ELF-1 (cell line): ENCODE results near the gene DNAH10.
A peak's percentile ranks its signal among the peaks of the same experiment; 100 is the strongest.
"Not testable (repeated sequence)": the region's sequence is repeated elsewhere in the genome, so short reads cannot be mapped to it uniquely, and the experiment has no call there.

Experiments used
- DNase-seq: peaks from one replicate; pipeline ENCODE4 v3.0.0-alpha.2; 2016; ENCODE audit warnings: low read depth, low spot score

The DNAH10 gene

DNA sequence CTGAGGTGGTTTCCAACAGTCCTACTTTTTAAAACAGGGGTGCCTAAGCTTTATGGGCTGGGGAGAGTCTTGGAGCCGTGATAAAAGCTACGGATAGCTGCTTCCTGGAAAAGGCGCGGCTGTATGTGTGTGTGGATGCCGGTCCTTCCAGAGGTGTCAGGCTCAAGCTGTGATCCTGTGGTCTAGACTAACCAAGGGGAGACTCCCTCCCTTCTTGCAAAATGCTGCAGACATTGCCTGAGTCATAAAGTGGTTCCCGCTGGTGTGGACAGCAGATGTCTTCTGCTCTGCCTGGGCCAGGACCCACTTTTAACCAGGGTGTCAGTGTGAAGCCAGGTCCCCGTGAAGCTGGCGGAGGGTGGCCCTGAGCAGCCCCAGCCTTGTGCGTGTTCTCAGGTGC lies 172.7 kb downstream of the DNAH10 start:
- DNase-seq = no peak

DNA sequence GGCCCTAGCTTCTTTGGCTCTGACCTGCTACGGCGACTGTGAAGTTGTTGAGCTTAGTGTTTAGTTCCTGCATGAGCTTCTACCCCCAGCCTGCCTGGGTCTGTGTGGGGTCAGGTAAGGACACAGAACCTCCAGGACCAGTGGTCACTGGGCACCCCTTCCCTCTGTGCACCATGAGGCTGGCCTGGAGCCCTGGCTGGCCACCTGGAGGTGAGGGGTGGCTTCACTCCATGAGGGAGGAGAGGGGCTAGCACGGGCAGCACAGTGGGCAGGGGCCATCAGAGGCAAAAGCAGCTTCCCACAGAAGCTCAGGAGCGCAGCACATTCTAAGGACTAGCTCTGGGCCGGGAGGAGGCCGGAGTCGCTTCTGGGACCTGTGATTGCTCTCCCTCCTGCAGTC lies 173.9 kb downstream of the DNAH10 start:
- DNase-seq = no peak

DNA sequence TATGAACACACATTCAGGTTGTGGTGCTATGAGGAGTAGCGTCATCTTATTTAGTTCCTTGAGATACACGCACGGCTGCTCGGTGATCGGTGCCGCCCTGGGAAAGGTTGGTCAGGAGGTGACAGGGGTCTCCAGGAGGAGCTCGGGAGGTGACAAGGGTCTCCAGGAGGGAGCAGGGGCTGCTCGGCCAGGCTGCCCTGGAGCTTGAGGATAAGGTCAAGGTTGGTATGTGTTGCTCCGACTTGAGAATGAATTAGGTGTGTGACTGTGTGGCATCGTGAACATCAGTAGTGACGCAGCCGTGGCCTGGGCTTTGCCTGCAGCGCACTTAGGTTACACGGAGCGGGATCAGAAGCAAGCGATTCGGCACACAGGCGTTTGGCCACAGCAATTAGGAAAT lies 174.4 kb downstream of the DNAH10 start:
- no peak for DNase-seq

- no peak for DNase-seq
These were observed 175.0 kb downstream of the DNAH10 start for GRCh38 chr12:123936956-123937706.

- DNase-seq = no peak
These were observed 175.8 kb downstream of the DNAH10 start for GRCh38 chr12:123937707-123938591.

GRCh38 chr12:123938679-123939480 lies 176.8 kb downstream of the DNAH10 start:
- peak; percentile 44 for DNase-seq

GRCh38 chr12:123939716-123940626 lies 177.9 kb downstream of the DNAH10 start:
- DNase-seq = no peak

- no peak for DNase-seq
These were observed 178.5 kb downstream of the DNAH10 start for GRCh38 chr12:123940627-123940966.

GRCh38 chr12:123941000-123941399 lies 178.9 kb downstream of the DNAH10 start:
- no peak for DNase-seq

DNA sequence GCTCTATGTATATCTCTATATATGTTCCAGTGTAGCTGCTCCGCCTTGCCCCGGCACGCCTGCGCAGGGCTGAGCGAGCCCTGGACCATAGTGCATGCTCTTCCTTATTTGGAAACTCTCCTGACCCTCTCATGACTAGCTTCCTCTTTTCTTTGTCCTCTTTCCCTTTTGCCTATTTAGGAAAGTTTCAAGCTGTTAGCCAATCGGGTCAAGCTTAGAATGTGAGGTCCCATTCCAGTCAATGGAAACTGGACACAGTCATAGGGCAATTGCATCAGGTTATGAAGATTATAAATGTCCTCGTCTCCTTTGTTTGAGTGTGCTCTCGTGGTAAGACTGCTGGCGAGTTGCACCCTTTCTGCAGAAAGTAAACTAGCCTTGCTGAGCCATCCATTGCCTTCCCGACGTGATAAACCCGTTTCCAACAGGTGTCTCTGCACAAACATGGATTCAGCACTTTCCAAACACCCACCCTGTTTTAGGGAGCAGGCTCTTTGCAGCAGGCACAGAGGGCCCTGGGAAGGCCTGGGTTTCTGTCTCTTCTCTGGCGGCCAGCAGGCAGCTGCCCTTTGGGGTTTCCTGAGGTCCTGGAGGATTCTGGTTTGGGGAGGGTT lies 179.6 kb downstream of the DNAH10 start:
- DNase-seq = no peak

- no peak for DNase-seq
These were observed 180.1 kb downstream of the DNAH10 start for GRCh38 chr12:123942238-123942653.

DNA sequence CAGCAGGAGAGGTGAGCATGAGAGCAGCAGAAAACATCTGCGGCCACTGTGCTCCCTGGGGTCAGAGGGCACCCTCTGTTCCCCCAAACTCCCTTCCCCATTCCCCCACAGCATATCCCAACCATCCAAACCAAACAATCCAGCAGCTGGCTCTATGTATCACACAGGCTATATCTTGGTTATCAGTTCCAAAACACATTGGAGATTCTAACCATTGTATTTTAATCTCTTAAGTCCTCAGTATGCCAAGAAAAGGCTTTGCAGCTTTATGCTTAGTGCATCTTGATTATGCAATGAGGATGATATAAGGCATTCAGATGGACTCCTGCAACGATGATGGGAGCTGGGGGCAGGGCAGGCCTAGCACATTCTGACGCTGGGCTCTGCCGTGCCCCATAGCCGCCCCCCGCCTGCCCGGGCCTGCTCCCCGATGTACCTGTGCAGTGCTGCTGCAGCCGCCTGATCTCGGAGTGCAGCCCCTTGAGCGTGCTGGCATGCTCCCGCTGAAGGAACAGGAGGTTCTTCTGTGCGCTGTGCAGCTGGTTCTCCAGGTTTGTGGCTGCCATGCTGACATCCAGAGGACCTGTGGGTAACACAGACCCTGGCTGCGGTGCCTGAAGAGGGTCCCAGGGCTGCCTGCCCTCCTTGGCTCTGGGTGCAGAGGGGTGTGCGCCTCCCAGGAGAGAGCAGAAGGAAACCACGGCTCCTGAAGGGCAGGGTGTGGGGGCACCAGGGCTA lies 181.0 kb downstream of the DNAH10 start:
- no peak for DNase-seq

- DNase-seq = no peak
These were observed 181.7 kb downstream of the DNAH10 start for GRCh38 chr12:123943816-123944215.

- DNase-seq = no peak
These were observed 182.6 kb downstream of the DNAH10 start for GRCh38 chr12:123944696-123945095.

DNA sequence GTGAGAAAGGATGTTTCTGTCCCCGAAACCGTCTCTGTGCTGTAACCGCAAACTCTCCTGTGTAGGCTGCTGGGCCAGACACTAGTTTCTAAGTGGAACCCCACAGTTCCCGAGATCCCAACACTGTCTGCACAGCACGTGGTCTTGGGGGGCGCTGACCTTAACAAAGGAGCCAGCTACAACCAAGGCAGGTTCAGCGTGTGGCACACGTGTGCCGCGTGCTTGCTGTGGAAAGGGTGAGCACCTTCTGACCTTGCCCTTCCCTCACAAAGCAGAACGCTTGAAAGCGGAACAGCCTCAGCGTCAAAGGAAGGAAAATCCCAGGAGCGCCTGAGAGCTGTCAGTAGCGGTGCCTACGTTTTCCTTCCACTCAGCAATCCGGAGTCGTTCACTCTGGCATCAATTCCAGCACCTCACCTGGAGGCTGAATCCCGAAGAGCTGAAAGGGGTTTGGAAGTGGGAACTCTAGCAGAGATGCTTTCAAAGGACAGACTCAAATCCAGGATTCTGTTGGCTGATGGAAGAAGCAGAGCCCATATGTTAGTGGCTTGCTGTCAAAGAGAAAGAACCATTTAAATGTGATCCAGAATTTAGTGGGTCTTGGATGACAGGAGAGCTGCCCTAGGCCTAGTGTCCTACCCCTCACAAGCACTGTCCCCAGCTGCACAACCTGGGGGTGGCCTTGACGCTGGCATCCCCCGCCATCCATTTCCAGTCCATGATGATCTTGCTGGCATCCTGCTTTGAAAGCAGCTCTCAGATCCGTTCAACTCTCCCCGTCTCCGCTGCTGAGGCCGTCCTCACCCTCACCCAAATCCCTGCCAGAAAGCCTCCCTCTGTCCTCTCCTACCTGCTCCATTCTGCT lies 183.4 kb downstream of the DNAH10 start:
- no peak for DNase-seq

DNA sequence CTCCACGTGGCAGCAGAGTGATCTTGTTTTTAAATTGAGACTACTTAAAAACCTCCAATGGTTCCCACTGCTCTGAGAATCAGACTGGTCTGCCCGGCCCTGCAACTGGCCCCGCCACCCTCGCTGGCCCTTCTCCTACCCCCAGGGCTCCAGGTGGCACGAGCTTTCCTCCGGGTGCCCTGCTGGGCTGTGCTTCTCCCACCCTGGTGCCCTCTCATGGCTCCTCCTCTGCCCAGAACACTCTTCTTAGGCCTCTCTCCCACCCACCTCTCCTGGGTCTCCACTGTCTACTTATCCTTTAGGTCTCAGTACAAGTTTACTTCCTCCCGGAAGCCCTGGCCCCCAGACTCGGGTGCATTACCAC lies 184.0 kb downstream of the DNAH10 start:
- no peak for DNase-seq

DNA sequence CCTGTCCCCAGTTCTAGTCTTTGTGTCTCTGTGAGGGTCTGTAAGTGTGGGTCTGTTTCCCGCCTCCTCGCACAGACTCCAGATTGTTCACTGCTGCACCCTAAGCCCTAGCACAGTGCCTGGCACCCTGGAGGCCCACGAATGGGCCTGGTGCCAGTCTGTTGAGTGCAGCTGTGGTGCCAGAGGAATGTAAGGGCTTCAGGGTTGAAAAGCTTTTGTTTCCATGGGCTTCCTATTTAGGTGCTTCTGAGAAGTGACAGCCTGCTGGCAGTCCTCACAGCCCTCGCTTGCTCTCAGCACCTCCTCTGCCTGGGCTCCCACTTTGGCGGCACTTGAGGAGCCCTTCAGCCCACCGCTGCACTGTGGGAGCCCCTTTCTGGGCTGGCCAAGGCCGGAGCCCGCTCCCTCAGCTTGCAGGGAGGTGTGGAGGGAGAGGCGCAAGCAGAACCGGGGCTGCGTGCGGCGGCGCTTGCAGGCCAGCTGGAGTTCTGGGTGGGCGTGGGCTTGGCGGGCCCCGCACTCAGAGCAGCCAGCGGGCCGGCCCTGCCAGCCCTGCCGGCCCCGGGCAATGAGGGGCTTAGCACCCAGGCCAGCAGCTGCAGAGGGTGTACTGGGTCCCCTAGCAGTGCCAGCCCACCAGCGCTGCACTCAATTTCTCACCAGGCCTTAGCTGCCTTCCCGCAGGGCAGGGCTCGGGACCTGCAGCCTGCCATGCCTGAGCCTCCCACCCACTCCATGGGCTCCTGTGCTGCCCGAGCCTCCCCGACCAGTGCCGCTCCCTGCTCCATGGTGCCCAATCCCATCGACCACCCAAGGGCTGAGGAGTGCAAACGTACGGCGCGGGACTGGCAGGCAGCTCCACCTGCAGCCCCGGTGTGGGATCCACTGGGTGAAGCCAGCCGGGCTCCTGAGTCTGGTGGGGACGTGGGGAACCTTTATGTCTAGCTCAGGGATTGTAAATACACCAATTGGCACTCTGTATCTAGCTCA lies 184.7 kb downstream of the DNAH10 start:
- not testable (repeated sequence) for DNase-seq

DNA sequence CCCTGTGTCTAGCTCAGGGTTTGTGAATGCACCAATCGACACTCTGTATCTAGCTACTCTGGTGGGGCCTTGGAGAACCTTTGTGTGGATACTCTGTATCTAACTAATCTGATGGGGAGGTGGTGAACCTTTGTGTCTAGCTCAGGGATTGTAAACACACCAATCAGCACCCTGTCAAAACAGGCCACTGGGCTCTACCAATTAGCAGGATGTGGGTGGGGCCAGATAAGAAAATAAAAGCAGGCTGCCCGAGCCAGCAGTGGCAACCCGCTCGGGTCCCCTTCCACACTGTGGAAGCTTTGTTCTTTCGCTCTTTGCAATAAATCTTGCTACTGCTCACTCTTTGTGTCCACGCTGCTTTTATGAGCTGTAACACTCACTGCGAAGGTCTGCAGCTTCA lies 185.4 kb downstream of the DNAH10 start:
- not testable (repeated sequence) for DNase-seq
